Mesothelial cell of epicardium (in vitro differentiated cells): ENCODE data around the gene MPP2. TPM values are rescaled to one million over a fixed set of nuclear protein-coding genes. Genes with fewer than 3 reads are reported as not detected.
A peak's percentile ranks its signal among the peaks of the same experiment; 100 is the strongest.

Source experiments
- DNase-seq, 2 experiments: peaks; one replicate each; pipeline ENCODE4 v3.0.0; 2021; ENCODE audit warnings: low spot score in 2 of 2; ENCODE audit not compliant: unreplicated experiment in 2 of 2
- H3K27ac Mint-ChIP-seq: 2 replicates; pipeline ENCODE4 v1.8.0; 2021; ENCODE audit warnings: mixed read lengths
- H3K27me3 Mint-ChIP-seq: 2 replicates; pipeline ENCODE4 v1.8.0; 2021; ENCODE audit warnings: low read depth, mixed read lengths
- H3K36me3 Mint-ChIP-seq: 2 replicates; pipeline ENCODE4 v1.8.0; 2021; ENCODE audit warnings: mixed read lengths
- H3K4me1 Mint-ChIP-seq: 2 replicates; pipeline ENCODE4 v1.8.0; 2021; ENCODE audit warnings: mixed read lengths
- H3K4me3 Mint-ChIP-seq: 2 replicates; pipeline ENCODE4 v1.8.0; 2021; ENCODE audit warnings: mild to moderate bottlenecking, moderate library complexity, mixed read lengths
- H3K9me3 Mint-ChIP-seq: 2 replicates; pipeline ENCODE4 v1.8.0; 2021; ENCODE audit warnings: mixed read lengths
- CTCF ChIP-seq: fragments of 200-600 bp; sonication (generic); IDR thresholded peaks from one replicate; pipeline ENCODE4 v1.5.0; 2021; ENCODE audit warnings: antibody characterized with exemption; ENCODE audit not compliant: unreplicated experiment
- total RNA-seq: library from RNA; stranded (reverse); gene quantifications from 3 replicates; pipeline ENCODE4 v1.2.1, GENCODE V29; 2021

The MPP2 gene
- total RNA-seq = 11.6 to 14.1 TPM (median 13.0 TPM) in 3 replicates

DNA sequence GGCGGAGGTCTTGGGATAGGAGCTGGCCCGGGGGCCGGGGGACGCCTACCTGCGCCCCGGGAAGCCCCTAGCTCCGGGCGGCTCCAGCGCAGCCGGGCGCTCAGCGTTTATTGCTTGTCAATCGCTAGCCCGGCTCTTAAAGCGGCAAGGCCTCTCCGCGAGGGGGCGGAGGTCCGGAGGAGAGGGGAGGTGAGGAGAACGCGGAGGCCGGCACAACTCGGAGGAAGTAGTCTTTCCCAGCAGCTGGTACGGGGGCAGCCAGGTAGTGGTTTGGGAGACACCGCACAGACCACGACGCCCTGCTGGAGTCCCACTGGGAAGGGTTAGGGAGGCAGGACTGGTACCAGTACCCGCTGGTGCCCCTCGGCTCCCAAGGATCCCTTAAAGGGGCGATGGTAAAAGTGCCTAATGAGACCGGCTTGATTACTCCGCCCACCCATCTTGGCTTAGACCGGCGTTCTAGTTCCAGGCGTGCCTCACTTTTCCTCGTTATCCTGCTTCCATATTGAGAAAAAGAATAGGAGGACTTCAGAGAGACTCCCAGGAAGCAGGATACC, at the start of gene MPP2:
TSS of gene MPP2 (minus strand) at position 112 of the 557 bp plus-strand sequence. CDS start 3,076 bp downstream, outside the sequence.
- Mint-ChIP-seq H3K9me3 (no peaks in the 10 kb centered on the region), H3K4me1 (peaks cover 13% of the 10 kb centered on the region), H3K4me3 (peak within 1 kb of the TSS; percentile 71), H3K27me3 (peaks cover 45% of the 10 kb centered on the region), H3K36me3 (no peaks in the 10 kb centered on the region), H3K27ac (peak within 1 kb of the TSS; percentile 50)
- TF ChIP-seq CTCF = no peak
- DNase-seq = peak; percentile 53 to 80

DNA sequence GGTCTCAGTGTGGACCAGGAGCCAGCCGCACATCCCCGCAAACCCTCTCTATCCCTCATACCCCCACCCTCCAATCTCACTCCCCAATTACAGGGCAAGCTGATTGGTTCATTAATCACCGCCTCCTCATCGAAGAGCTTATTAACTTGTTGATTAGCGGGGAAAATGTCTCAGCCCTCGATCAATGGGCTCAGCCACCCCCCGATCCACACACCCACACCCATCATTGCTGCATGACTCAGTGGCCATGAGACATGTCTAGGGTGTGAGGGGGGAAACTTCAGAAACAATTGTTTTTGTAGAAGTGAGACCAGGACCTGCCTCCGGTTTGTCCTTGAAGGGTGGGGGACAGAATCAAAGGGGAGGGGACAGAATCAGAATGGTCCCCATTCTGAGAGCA, 48.9 kb upstream of the MPP2 start:
- TF ChIP-seq CTCF = no peak
- H3K27me3 Mint-ChIP-seq = peaks cover 60% of the 10 kb centered on the region
- H3K4me3 Mint-ChIP-seq = no peak overlapping the region
- H3K36me3 Mint-ChIP-seq = no peaks in the 10 kb centered on the region
- H3K9me3 Mint-ChIP-seq = no peaks in the 10 kb centered on the region
- peaks cover 7% of the 10 kb centered on the region for H3K4me1 Mint-ChIP-seq
- no peak overlapping the region for H3K27ac Mint-ChIP-seq
- DNase-seq = no peak

DNA sequence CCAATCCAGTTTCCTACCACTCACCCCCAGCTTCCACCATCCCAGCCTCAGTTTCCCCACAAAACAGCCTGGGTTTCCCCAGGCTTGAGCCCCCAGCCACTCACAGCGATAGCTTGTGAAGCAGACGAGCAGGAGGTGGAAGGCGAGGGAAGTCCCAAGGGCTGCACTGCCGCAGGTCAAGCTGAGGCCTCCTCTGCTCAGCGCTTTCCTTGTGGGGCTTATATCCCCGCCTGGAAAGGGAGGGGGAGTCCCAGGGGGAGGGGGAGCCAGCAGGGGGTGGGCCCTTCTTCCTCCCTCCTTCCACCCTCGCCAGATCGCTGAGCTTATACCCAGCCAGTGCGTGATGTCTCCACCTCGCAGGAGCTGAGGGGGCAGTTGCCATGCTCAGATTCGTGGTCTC, 46.4 kb upstream of the MPP2 start, which contains the start of gene PYY:
TSS of gene PYY (minus strand) at position 195 of the 400 bp plus-strand sequence. CDS start 457 bp downstream, outside the sequence.
- H3K27me3 Mint-ChIP-seq = peaks cover 81% of the 10 kb centered on the region
- DNase-seq = no peak
- TF ChIP-seq CTCF = no peak
- H3K4me3 Mint-ChIP-seq = peak within 1 kb of the TSS; percentile 53
- H3K4me1 Mint-ChIP-seq = peaks cover 7% of the 10 kb centered on the region
- H3K36me3 Mint-ChIP-seq = no peaks in the 10 kb centered on the region
- H3K9me3 Mint-ChIP-seq = no peaks in the 10 kb centered on the region
- no peak within 1 kb of the TSS for H3K27ac Mint-ChIP-seq

- no peak for DNase-seq
- H3K4me1 Mint-ChIP-seq = peaks cover 7% of the 10 kb centered on the region
- H3K36me3 Mint-ChIP-seq = no peaks in the 10 kb centered on the region
- H3K9me3 Mint-ChIP-seq = no peaks in the 10 kb centered on the region
- TF ChIP-seq CTCF = no peak
- peaks cover 82% of the 10 kb centered on the region for H3K27me3 Mint-ChIP-seq
- peak overlapping the region; percentile 53 for H3K4me3 Mint-ChIP-seq
- no peak overlapping the region for H3K27ac Mint-ChIP-seq
Observed at GRCh38 chr17:43952724-43953666, 45.7 kb upstream of the MPP2 start.

DNA sequence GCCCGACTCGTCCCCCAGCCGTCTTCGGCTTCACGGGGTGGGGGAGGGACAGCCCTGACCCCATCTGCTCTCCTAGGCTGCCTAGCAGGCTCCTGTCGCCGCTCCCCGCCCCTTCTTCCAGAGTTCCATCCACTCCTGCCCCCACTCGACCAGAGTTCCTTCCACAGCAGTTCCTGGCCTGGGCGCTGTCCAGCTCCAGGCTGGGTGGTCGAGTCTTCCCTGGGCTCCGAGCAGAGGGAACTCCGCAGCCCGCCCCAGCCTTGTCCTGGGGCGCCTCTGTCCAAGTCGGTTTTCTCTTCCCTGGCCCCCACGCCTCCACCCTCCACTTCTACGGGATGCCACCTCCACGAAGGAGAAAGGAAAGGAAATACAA, 45.0 kb upstream of the MPP2 start:
- H3K36me3 Mint-ChIP-seq = no peaks in the 10 kb centered on the region
- DNase-seq = peak in 1 of 2 experiments; percentile 50
- H3K27me3 Mint-ChIP-seq = peaks cover 86% of the 10 kb centered on the region
- peak overlapping the region; percentile 53 for H3K4me3 Mint-ChIP-seq
- no peak overlapping the region for H3K27ac Mint-ChIP-seq
- H3K4me1 Mint-ChIP-seq = peaks cover 7% of the 10 kb centered on the region
- TF ChIP-seq CTCF = no peak
- no peaks in the 10 kb centered on the region for H3K9me3 Mint-ChIP-seq
